ENCODE results near the gene SRPRB. TPM values are rescaled to one million over a fixed set of nuclear protein-coding genes. Genes with fewer than 3 reads are reported as not detected.

SRPRB gene
- total and polyA plus RNA-seq, 2 donors from 2014 or later: 47.9 to 58.8 TPM

GRCh38 chr3:133836497-133837158, 31.0 kb downstream of the SRPRB start:
- Histone ChIP-seq H3K4me1 (ENCODE audit: control insufficient read depth in 2 of 3, insufficient read depth in 2 of 3, low read depth in 1 of 3, low read length in 3 of 3) (no peaks in the 10 kb centered on the region), H3K27ac (ENCODE audit: low read depth in 2 of 2, low read length in 2 of 2) (no peak overlapping the region), H3K27me3 (ENCODE audit: control insufficient read depth, insufficient read depth, low read length) (no peaks in the 10 kb centered on the region), H3K36me3 (ENCODE audit: control insufficient read depth in 2 of 3, insufficient read depth in 3 of 3, low read length in 3 of 3) (no peaks in the 10 kb centered on the region), H3K9me3 (ENCODE audit: control insufficient read depth in 2 of 3, insufficient read depth in 1 of 3, low read length in 3 of 3) (no peaks in the 10 kb centered on the region), H3K9ac (ENCODE audit: low read length in 3 of 3) (no peak overlapping the region), H3K4me3 (ENCODE audit: low read length in 3 of 3) (no peak overlapping the region)
- FAIRE-seq: no peak
- peak in 1 of 5 donors; percentile 8 for DNase-seq
- no peak for TF ChIP-seq CTCF (IDR thresholded peaks at IDR 0.05; ENCODE audit: borderline replicate concordance, extremely low read depth, insufficient read depth)
- intact Hi-C loops (cut with DNase I): no loop called here

- Histone ChIP-seq H3K4me1 (ENCODE audit: control insufficient read depth in 2 of 3, insufficient read depth in 2 of 3, low read depth in 1 of 3, low read length in 3 of 3) (no peaks in the 10 kb centered on the region), H3K27me3 (ENCODE audit: control insufficient read depth, insufficient read depth, low read length) (no peaks in the 10 kb centered on the region), H3K9me3 (ENCODE audit: control insufficient read depth in 2 of 3, insufficient read depth in 1 of 3, low read length in 3 of 3) (no peaks in the 10 kb centered on the region), H3K4me3 (ENCODE audit: low read length in 3 of 3) (no peak overlapping the region), H3K9ac (ENCODE audit: low read length in 3 of 3) (no peak overlapping the region), H3K27ac (ENCODE audit: low read depth in 2 of 2, low read length in 2 of 2) (no peak overlapping the region), H3K36me3 (ENCODE audit: control insufficient read depth in 2 of 3, insufficient read depth in 3 of 3, low read length in 3 of 3) (no peaks in the 10 kb centered on the region)
- intact Hi-C loops (cut with DNase I): no loop called here
- DNase-seq (peak in 1 of 5 donors; percentile 17), FAIRE-seq (no peak)
- TF ChIP-seq CTCF (IDR thresholded peaks at IDR 0.05; ENCODE audit: borderline replicate concordance, extremely low read depth, insufficient read depth): no peak
Measured at GRCh38 chr3:133837487-133838295, 32.1 kb downstream of the SRPRB start.

GRCh38 chr3:133838296-133838789, 32.7 kb downstream of the SRPRB start:
- H3K4me3 ChIP-seq (ENCODE audit: low read length in 3 of 3): no peak overlapping the region
- no peak for TF ChIP-seq CTCF (IDR thresholded peaks at IDR 0.05; ENCODE audit: borderline replicate concordance, extremely low read depth, insufficient read depth)
- no peaks in the 10 kb centered on the region for H3K4me1 ChIP-seq (ENCODE audit: control insufficient read depth in 2 of 3, insufficient read depth in 2 of 3, low read depth in 1 of 3, low read length in 3 of 3)
- no peak overlapping the region for H3K27ac ChIP-seq (ENCODE audit: low read depth in 2 of 2, low read length in 2 of 2)
- H3K27me3 ChIP-seq (ENCODE audit: control insufficient read depth, insufficient read depth, low read length): no peaks in the 10 kb centered on the region
- FAIRE-seq: no peak
- DNase-seq: peak in 1 of 5 donors; percentile 19
- no peaks in the 10 kb centered on the region for H3K9me3 ChIP-seq (ENCODE audit: control insufficient read depth in 2 of 3, insufficient read depth in 1 of 3, low read length in 3 of 3)
- H3K9ac ChIP-seq (ENCODE audit: low read length in 3 of 3): no peak overlapping the region
- H3K36me3 ChIP-seq (ENCODE audit: control insufficient read depth in 2 of 3, insufficient read depth in 3 of 3, low read length in 3 of 3): no peaks in the 10 kb centered on the region
- intact Hi-C loops (cut with DNase I): no loop called here

All from kidney (tissue), 14 donors.